CD4-positive, alpha-beta T cell treated with Interleukin-4 for 1 hour (primary cell): ENCODE results near the gene ARV1.
"Not testable (repeated sequence)": the region's sequence is repeated elsewhere in the genome, so short reads cannot be mapped to it uniquely, and the experiment has no call there.

Experiments
- DNase-seq, 2 donors: peaks; one replicate each; pipeline ENCODE4 v3.0.0-alpha.2; 2020 to 2022

ARV1 gene

DNA sequence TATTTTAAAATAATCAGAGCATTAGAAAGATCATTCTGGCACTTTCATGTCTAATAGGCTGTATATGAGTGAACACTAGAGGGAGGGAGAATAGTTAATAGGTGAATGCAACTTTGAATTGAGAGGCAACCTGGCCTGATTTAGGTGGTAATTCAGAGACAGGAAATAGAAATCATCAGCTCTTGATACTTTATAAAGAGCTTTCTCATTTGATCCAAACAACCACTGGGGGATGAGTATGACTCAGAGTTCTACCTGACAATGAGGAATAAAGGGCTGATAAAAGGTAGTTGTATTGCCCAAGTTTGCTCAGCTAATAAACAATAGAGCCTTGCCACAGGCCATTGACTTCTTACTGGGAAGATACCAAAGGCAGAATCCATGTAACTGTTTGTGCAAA lies 66.4 kb downstream of the ARV1 start:
- DNase-seq: no peak

DNA sequence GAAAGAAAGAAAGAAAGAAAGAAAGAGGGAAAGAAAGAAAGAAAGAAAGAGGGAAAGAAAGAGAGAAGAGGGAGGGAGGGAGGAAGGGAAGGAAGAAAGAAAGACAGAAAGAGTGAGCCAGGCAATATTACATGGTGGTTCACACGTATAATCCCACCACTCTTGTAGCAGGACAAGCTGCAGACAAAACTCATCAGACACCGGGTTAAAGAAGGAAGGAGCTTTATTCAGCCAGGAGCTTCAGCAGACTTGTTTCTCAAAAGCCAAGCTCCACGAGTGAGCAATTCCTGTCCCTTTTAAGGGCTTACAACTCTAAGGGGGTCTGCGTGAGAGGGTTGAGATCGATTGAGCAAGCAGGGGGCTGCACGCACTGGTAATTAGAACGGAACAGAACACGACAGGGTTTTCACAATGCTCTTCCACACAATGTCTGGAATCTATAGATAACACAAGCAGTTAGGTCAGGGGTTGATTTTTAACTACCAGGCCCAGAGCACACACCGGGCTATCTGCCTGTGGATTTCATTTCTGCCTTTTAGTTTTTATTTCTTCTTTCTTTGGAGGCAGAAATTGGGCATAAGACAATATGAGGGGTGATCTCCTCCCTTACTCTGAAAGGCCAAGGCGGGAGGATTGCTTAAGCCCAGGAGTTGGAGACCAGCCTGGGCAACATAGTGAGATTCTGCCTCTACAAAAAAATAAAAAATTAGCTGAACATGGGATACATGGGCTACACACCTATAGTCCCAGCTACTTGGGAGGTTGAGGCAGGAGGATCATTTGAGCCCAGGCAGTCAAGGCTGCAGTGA lies 67.2 kb downstream of the ARV1 start:
- DNase-seq: not testable (repeated sequence)

DNA sequence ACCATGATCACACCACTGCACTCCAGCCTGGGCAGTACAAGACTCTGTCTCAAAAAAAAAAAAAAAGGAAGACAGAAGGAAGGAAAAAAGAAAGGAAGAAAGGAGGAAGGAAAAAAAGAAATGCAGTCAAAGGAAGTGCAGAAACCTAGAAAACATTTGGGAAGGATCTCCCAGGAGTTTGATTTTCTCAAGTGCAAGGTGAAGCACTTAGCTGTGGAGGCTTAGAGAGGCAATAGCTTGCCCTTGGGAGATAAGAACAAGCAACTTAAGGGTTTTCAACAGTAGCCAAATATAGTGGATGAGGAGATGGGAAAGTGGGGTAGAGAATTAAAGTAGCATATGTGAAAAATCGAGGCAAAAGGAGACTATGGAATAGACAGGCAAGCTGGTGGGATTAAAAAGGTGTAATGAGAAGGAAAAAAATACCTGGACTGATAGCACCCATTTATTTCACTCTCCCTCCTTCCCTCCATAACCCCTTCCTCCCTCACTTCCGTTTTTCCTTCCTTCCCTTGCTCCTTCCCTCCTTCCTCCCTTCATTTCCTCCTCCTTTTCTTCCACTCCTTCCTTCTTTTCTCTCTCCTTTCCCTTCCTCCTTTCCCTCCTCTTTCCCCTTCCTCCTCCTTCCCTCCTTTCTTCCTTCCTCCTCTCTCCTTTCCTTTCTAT lies 68.0 kb downstream of the ARV1 start:
- DNase-seq: no peak

DNA sequence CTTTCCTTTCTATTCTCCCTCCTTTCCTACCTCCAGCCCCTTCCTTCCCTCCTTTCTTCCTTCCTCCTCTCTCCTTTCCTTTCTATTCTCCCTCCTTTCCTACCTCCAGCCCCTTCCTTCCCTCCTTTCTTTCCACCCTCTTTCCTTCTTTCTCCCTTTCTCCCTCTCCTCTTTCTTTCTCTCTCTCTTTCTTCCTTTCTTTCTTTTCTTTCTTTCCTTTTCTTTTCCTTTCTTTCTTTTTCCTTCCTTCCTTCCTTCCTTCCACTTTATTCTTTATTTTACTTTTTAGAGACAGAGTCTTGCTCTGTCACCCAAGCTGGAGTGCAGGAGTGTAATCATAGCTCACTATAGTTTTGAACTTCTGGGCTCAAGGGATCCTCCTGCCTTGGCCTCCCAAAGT lies 68.6 kb downstream of the ARV1 start:
- DNase-seq: not testable (repeated sequence)

DNA sequence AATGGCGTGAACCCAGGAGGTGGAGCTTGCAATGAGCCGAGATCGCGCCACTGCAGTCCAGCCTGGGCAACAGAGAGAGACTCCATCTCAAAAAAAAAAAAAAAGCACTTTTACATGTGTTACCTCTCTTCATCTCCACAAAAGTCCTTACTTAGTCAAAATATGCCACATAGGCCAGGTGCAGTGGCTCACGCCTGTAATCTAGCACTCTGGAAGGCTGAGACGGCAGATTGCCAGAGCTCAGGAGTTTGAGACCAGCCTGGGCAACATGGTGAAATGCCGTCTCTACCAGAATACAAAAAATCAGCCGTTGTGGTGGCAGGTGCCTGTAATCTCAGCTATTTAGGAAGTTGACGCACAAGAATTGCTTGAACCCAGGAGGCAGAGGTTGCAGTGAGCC lies 69.5 kb downstream of the ARV1 start:
- DNase-seq: not testable (repeated sequence)

DNA sequence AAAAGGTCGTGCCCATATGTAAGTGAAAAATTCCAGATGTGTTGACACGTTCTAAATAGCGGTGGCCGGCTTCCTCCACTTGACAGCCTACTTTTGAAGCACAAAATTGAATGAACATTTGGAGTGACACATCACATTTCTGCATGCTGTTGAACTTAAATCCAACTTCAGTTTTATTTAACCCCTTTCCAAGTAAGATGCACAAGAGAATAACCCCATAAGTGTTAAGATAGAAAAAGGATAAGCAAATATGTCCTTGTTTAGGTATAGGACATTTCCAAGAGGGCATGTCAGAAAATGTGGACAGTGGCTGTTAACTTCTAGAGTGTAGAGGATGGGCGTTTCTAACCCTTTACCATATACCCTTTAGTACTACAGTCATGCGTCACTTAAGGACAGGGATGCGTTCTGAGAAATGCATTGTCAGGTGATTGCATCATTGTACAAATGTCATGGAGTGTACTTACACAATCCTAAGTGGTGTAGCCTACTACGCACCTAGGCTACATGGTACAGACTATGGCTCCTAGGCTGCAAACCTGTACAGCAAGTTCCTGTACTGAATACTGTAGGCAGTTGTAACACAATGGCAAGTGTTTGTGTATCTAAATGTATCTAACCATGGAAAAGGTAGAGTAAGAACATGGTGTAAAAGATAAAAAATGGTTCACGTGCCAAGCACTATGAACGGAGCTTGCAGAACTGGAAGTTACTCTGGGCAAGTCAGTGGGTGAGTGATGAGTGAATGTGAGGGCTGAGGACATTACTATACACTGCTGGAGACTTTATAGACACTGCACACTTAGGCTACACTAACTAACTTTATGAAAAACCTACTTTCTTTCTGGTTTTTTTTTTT lies 70.5 kb downstream of the ARV1 start:
- no peak for DNase-seq
